ENCODE results near the gene ANKRD2. TPM values are rescaled to one million over a fixed set of nuclear protein-coding genes. Genes with fewer than 3 reads are reported as not detected.

The ANKRD2 gene
- total RNA-seq, 3 donors from 2014 or later (not counting 1 experiment from before 2014, with no cell fraction given) = not detected

DNA sequence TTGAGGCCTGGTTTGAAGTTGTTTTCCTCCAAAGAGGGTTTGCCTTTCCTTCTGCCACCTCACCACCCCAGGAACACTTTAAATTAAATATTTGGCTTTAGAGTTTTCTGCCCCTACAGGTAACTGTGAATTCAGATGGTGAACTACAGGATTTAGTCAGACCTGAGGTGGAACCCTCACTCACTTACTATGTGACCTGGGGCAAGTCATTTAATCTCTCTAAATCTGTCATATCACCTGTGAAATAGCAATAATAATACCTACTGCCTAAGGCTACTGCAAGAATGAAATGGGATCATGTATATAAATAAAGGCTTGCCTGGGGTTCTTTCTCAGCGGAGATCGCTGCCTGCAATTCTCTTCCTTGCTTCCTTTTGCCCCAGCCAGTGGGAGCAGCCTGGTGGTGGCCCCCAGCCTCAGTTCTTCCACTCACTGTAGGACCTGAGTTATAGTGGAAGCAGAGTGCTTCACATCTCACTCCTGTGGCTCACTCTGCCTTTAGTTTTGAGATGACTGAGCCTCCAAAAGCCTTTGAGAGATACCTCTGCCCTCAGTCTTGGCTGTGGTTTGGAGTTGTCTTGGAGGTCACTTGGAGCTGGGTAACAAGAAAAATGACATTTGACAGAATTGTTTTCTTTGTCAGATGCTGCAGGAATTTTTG lies 6.1 kb upstream of the ANKRD2 start:
- Mint-ChIP-seq H3K27ac (no peak overlapping the region), H3K36me3 (no peaks in the 10 kb centered on the region), H3K4me1 (no peaks in the 10 kb centered on the region), H3K4me3 (no peak overlapping the region), H3K9me3 (no peaks in the 10 kb centered on the region), H3K27me3 (ENCODE audit: low read depth in 2 of 2) (no peaks in the 10 kb centered on the region)
- 100% methylated on average over 2 of the region's 2 CpGs for WGBS (ENCODE audit: insufficient coverage)
- TF ChIP-seq, protein P1, sequence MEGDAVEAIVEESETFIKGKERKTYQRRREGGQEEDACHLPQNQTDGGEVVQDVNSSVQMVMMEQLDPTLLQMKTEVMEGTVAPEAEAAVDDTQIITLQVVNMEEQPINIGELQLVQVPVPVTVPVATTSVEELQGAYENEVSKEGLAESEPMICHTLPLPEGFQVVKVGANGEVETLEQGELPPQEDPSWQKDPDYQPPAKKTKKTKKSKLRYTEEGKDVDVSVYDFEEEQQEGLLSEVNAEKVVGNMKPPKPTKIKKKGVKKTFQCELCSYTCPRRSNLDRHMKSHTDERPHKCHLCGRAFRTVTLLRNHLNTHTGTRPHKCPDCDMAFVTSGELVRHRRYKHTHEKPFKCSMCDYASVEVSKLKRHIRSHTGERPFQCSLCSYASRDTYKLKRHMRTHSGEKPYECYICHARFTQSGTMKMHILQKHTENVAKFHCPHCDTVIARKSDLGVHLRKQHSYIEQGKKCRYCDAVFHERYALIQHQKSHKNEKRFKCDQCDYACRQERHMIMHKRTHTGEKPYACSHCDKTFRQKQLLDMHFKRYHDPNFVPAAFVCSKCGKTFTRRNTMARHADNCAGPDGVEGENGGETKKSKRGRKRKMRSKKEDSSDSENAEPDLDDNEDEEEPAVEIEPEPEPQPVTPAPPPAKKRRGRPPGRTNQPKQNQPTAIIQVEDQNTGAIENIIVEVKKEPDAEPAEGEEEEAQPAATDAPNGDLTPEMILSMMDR (IDR thresholded peaks at IDR 0.05) = no peak
- Histone ChIP-seq H3K27ac (ENCODE audit: low read length) (no peak overlapping the region), H3K27me3 (ENCODE audit: control insufficient read depth, insufficient read depth, low read length) (no peaks in the 10 kb centered on the region), H3K4me3 (ENCODE audit: low read length) (no peak overlapping the region), H3K9me3 (ENCODE audit: control insufficient read depth, insufficient read depth, low read length) (no peaks in the 10 kb centered on the region), H3K36me3 (ENCODE audit: control insufficient read depth, insufficient read depth, low read length) (no peaks in the 10 kb centered on the region), H3K4me1 (ENCODE audit: control insufficient read depth, insufficient read depth, low read length) (no peaks in the 10 kb centered on the region)
- ATAC-seq (no peak), DNase-seq (no peak)
- intact Hi-C loops (cut with micrococcal nuclease) = no loop called here

DNA sequence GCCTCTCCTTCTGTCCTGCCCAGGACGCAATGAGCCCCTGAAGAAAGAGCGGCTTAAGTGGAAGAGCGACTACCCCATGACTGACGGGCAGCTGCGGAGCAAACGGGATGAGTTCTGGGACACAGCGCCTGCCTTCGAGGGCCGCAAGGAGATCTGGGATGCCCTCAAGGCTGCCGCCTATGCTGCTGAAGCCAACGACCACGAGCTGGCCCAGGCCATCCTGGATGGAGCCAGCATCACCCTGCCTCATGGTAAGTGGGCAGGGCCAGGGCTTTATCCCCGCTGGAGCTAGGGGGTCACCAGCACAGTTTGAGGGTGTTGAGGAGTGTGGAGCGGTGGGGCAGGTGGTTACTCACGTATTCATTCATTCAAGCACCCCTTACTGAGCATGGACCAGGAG lies 4.7 kb upstream of the ANKRD2 start:
- no peaks in the 10 kb centered on the region for H3K9me3 Mint-ChIP-seq
- no peaks in the 10 kb centered on the region for H3K36me3 Mint-ChIP-seq
- Histone ChIP-seq H3K36me3 (ENCODE audit: control insufficient read depth, insufficient read depth, low read length) (no peaks in the 10 kb centered on the region), H3K4me1 (ENCODE audit: control insufficient read depth, insufficient read depth, low read length) (peaks cover 4% of the 10 kb centered on the region), H3K27ac (ENCODE audit: low read length) (no peak overlapping the region), H3K9me3 (ENCODE audit: control insufficient read depth, insufficient read depth, low read length) (no peaks in the 10 kb centered on the region), H3K4me3 (ENCODE audit: low read length) (no peak overlapping the region), H3K27me3 (ENCODE audit: control insufficient read depth, insufficient read depth, low read length) (no peaks in the 10 kb centered on the region)
- intact Hi-C loops (cut with micrococcal nuclease) = no loop called here
- no peaks in the 10 kb centered on the region for H3K4me1 Mint-ChIP-seq
- no peak overlapping the region for H3K27ac Mint-ChIP-seq
- H3K4me3 Mint-ChIP-seq = no peak overlapping the region
- TF ChIP-seq, protein P1 (IDR thresholded peaks at IDR 0.05) = no peak
- no peak for DNase-seq
- 93% methylated on average over 15 of the region's 15 CpGs for WGBS (ENCODE audit: insufficient coverage)
- no peaks in the 10 kb centered on the region for H3K27me3 Mint-ChIP-seq (ENCODE audit: low read depth in 2 of 2)
- no peak for ATAC-seq

DNA sequence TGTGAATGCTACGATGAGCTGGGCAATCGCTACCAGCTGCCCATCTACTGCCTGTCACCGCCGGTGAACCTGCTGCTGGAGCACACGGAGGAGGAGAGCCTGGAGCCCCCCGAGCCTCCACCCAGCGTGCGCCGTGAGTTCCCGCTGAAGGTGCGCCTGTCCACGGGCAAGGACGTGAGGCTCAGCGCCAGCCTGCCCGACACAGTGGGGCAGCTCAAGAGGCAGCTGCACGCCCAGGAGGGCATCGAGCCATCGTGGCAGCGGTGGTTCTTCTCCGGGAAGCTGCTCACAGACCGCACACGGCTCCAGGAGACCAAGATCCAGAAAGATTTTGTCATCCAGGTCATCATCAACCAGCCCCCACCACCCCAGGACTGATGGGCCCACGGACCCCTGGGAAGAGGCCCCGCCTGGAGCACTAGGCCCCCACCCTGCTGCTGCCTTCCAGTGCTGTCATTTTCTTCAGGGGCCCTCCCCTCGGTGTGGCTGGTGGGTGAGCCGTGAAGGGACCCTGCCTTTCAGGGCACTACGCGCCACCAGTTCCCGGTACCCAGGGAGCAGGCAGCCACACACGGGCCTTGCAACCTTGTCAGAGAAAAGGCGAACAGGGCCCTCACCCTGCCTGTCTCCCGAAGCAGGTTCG lies 2.3 kb upstream of the ANKRD2 start:
- DNase-seq = no peak
- WGBS (ENCODE audit: insufficient coverage) = 93% methylated on average over 33 of the region's 33 CpGs
- Mint-ChIP-seq H3K27me3 (ENCODE audit: low read depth in 2 of 2) (no peaks in the 10 kb centered on the region), H3K9me3 (no peaks in the 10 kb centered on the region), H3K27ac (no peak overlapping the region), H3K4me1 (no peaks in the 10 kb centered on the region), H3K4me3 (no peak overlapping the region), H3K36me3 (no peaks in the 10 kb centered on the region)
- Histone ChIP-seq H3K27me3 (ENCODE audit: control insufficient read depth, insufficient read depth, low read length) (no peaks in the 10 kb centered on the region), H3K27ac (ENCODE audit: low read length) (no peak overlapping the region), H3K36me3 (ENCODE audit: control insufficient read depth, insufficient read depth, low read length) (no peaks in the 10 kb centered on the region), H3K9me3 (ENCODE audit: control insufficient read depth, insufficient read depth, low read length) (no peaks in the 10 kb centered on the region), H3K4me1 (ENCODE audit: control insufficient read depth, insufficient read depth, low read length) (peaks cover 4% of the 10 kb centered on the region), H3K4me3 (ENCODE audit: low read length) (no peak overlapping the region)
- no peak for ATAC-seq
- intact Hi-C loops (cut with micrococcal nuclease) = no loop called here
- TF ChIP-seq, protein P1 (IDR thresholded peaks at IDR 0.05) = no peak

Data from natural killer cell (primary cell).